Astrocyte of the cerebellum (primary cell): Measurements from ENCODE around the gene ZNF469.

Experiments
- DNase-seq: peaks from one replicate; pipeline ENCODE4 v3.0.0-alpha.2; 2011; ENCODE audit warnings: low read depth
- H3K4me3 ChIP-seq: 2 replicates; pipeline ENCODE4 v1.5.1; 2011; ENCODE audit warnings: mild to moderate bottlenecking, low read depth, low read length, moderate library complexity
- CTCF ChIP-seq: IDR thresholded peaks from 2 replicates; pipeline ENCODE4 v1.5.1; 2012; ENCODE audit warnings: low read length, low read depth, moderate library complexity, mild to moderate bottlenecking; ENCODE audit errors: missing control alignments
- in situ Hi-C: cut with HindIII; loops from 2 replicates; pipeline ENCODE4 v1.10.0; 2017; ENCODE audit warnings: low sequenced_read_pairs

The ZNF469 gene

GRCh38 chr16:88378401-88378800 is 4.4 kb upstream of the ZNF469 start:
- in situ Hi-C loops = no loop called here
- no peak overlapping the region for H3K4me3 ChIP-seq
- no peak for TF ChIP-seq CTCF
- DNase-seq = no peak

- DNase-seq = no peak
- no peak for TF ChIP-seq CTCF
- in situ Hi-C loops = no loop called here
These were observed 3.7 kb upstream of the ZNF469 start for GRCh38 chr16:88378836-88379693.

GRCh38 chr16:88379694-88380040 is 3.1 kb upstream of the ZNF469 start:
- in situ Hi-C loops = no loop called here
- no peak for TF ChIP-seq CTCF
- no peak overlapping the region for H3K4me3 ChIP-seq
- DNase-seq = no peak

More at GRCh38 chr16:88378836-88379693, 3.7 kb upstream of the ZNF469 start:
- H3K4me3 ChIP-seq = no peak overlapping the region

GRCh38 chr16:88380099-88380498 is 2.7 kb upstream of the ZNF469 start:
- in situ Hi-C loops = no loop called here
- no peak for DNase-seq
- H3K4me3 ChIP-seq = no peak overlapping the region
- TF ChIP-seq CTCF = no peak

GRCh38 chr16:88380619-88381018 is 2.1 kb upstream of the ZNF469 start:
- no peak for DNase-seq
- no peak overlapping the region for H3K4me3 ChIP-seq
- in situ Hi-C loops = no loop called here
- TF ChIP-seq CTCF = no peak

- in situ Hi-C loops = no loop called here
- TF ChIP-seq CTCF = no peak
- no peak for DNase-seq
- H3K4me3 ChIP-seq = no peak overlapping the region
These were observed 823 bp upstream of the ZNF469 start for GRCh38 chr16:88381820-88382451.
